HepG2 (cell line): ENCODE measurements around the gene THAP3. TPM values are rescaled to one million over a fixed set of nuclear protein-coding genes. Genes with fewer than 3 reads are reported as not detected.
A peak's percentile ranks its signal among the peaks of the same experiment; 100 is the strongest.

Experiments used
- EP300 ChIP-seq, 3 experiments: sonication (generic) in 1 of 3; formaldehyde crosslinking in 1 of 3; IDR thresholded peaks; 2 replicates each; pipeline versions ENCODE4 v1.5.1 to v1.6.1; 2011 to 2020; ENCODE audit warnings: low read depth in 2 of 3, low read length in 2 of 3, borderline replicate concordance in 1 of 3, improper control_type of control experiment in 1 of 3, mild to moderate bottlenecking in 1 of 3, missing genetic modification reagents in 1 of 3, moderate library complexity in 1 of 3
- HNRNPK ChIP-seq: fragments of 200-400 bp; formaldehyde crosslinking; IDR thresholded peaks from 2 replicates; pipeline ENCODE4 v1.6.1; 2018; ENCODE audit warnings: low read length, low read depth, moderate library complexity, mild to moderate bottlenecking; ENCODE audit not compliant: poor library complexity, severe bottlenecking
- KDM5A ChIP-seq: fragments of 200-600 bp; sonication (generic); IDR thresholded peaks from 2 replicates; pipeline ENCODE4 v1.7.0; 2018; ENCODE audit warnings: antibody characterized with exemption, mild to moderate bottlenecking, low read length, borderline replicate concordance
- KDM6A ChIP-seq: IDR thresholded peaks from 2 replicates; pipeline ENCODE4 v1.6.1; 2016; ENCODE audit warnings: low read depth
- MEIS2 ChIP-seq: sonication (generic); formaldehyde crosslinking; IDR thresholded peaks from 2 replicates; pipeline ENCODE4 v1.9.0; 2021; ENCODE audit warnings: mild to moderate bottlenecking, missing genetic modification reagents
- NR2F1 ChIP-seq, 2 experiments: fragments of 450-650 bp in 1 of 2; formaldehyde crosslinking in 1 of 2; IDR thresholded peaks; 2 replicates each; pipeline versions ENCODE4 v1.5.0 to v1.6.1; 2016 to 2020; ENCODE audit warnings: mild to moderate bottlenecking in 1 of 2, missing compliant biosample characterization in 1 of 2, missing genetic modification reagents in 1 of 2, moderate library complexity in 1 of 2
- PHF20 ChIP-seq: sonication (generic); formaldehyde crosslinking; IDR thresholded peaks from 2 replicates; pipeline ENCODE4 v1.5.0; 2020; ENCODE audit warnings: mild to moderate bottlenecking, missing genetic modification reagents
- PHF21A ChIP-seq: sonication (generic); formaldehyde crosslinking; IDR thresholded peaks from 2 replicates; pipeline ENCODE4 v1.5.0; 2020; ENCODE audit warnings: mild to moderate bottlenecking, missing genetic modification reagents
- PLRG1 ChIP-seq: fragments of 450-650 bp; conservative IDR thresholded peaks from 2 replicates; pipeline ENCODE4 v1.6.1; 2016
- SATB2 ChIP-seq: sonication (generic); formaldehyde crosslinking; IDR thresholded peaks from 2 replicates; pipeline ENCODE4 v1.5.0; 2020; ENCODE audit warnings: missing genetic modification reagents
- SNRNP70 ChIP-seq: fragments of 200-400 bp; formaldehyde crosslinking; IDR thresholded peaks from 2 replicates; pipeline ENCODE4 v1.6.1; 2017; ENCODE audit warnings: mild to moderate bottlenecking, low read depth, low read length, moderate library complexity
- TGIF2 ChIP-seq: IDR thresholded peaks from 2 replicates; pipeline ENCODE4 v1.6.1; 2016; ENCODE audit warnings: control low read depth, missing compliant biosample characterization
- ZNF20 ChIP-seq: sonication (generic); formaldehyde crosslinking; IDR thresholded peaks from 2 replicates; pipeline ENCODE4 v1.4.0; 2020; ENCODE audit warnings: mild to moderate bottlenecking, moderate library complexity, missing genetic modification reagents
- ZNF543 ChIP-seq: sonication (generic); formaldehyde crosslinking; IDR thresholded peaks from 2 replicates; pipeline ENCODE4 v1.4.0; 2020; ENCODE audit warnings: mild to moderate bottlenecking, missing genetic modification reagents
- ZNF577 ChIP-seq: sonication (generic); formaldehyde crosslinking; IDR thresholded peaks from 2 replicates; pipeline ENCODE4 v1.4.0; 2020; ENCODE audit warnings: mild to moderate bottlenecking, low read depth, missing genetic modification reagents, borderline replicate concordance
- ZNF616 ChIP-seq: sonication (generic); formaldehyde crosslinking; IDR thresholded peaks from 2 replicates; pipeline ENCODE4 v1.5.0; 2020; ENCODE audit warnings: low read depth, mild to moderate bottlenecking, missing genetic modification reagents
- ZNF780A ChIP-seq: sonication (generic); formaldehyde crosslinking; IDR thresholded peaks from 2 replicates; pipeline ENCODE4 v1.8.0; 2022; ENCODE audit warnings: mild to moderate bottlenecking, missing genetic modification reagents, moderate library complexity
- polyA plus RNA-seq, 8 experiments: library from polyadenylated mRNA; depleted of rRNA in 3 of 8; stranded (reverse) in 7 of 8; unstranded in 1 of 8; fragments of >200 nt; fragmentation: Illumina TruSeq in 4 of 8; extraction: Trizol in 4 of 8; gene quantifications; 2 replicates each; pipeline versions ENCODE4 v1.2.1 to v1.2.3, GENCODE V29; 2011 to 2016; ENCODE audit warnings: low read depth in 4 of 8, missing spikeins in 1 of 8, mixed read lengths in 1 of 8; ENCODE audit not compliant: insufficient read depth in 1 of 8
- total RNA-seq, 5 experiments: library from RNA; depleted of rRNA; stranded (reverse); fragments of >200 nt; fragmentation: Illumina TruSeq; extraction: Trizol; gene quantifications; 2 replicates each; pipeline ENCODE4 v1.2.3, GENCODE V29; 2016; ENCODE audit warnings: low read depth in 1 of 5
- TF ChIP-seq, protein P1 (sequence below): sonication (generic); formaldehyde crosslinking; IDR thresholded peaks from 2 replicates; pipeline ENCODE4 v1.8.0; 2022; ENCODE audit warnings: missing genetic modification reagents, mild to moderate bottlenecking, moderate library complexity, borderline replicate concordance
- TF ChIP-seq, protein P2 (sequence below): sonication (generic); formaldehyde crosslinking; IDR thresholded peaks from 2 replicates; pipeline ENCODE4 v1.4.0; 2020; ENCODE audit warnings: missing genetic modification reagents, borderline replicate concordance
- TF ChIP-seq, protein P3 (sequence below): sonication (generic); formaldehyde crosslinking; IDR thresholded peaks from 2 replicates; pipeline ENCODE4 v1.5.0; 2020; ENCODE audit warnings: mild to moderate bottlenecking, missing genetic modification reagents, moderate library complexity

THAP3 gene
- total and polyA plus RNA-seq, 2 of the 13 experiments (the other 11 are each of a cell fraction or from before 2014, with no cell fraction given) = 10.3 to 14.9 TPM

GRCh38 chr1:6601923-6602668, 22.6 kb upstream of the THAP3 start (continued):
- TF ChIP-seq, protein P1, sequence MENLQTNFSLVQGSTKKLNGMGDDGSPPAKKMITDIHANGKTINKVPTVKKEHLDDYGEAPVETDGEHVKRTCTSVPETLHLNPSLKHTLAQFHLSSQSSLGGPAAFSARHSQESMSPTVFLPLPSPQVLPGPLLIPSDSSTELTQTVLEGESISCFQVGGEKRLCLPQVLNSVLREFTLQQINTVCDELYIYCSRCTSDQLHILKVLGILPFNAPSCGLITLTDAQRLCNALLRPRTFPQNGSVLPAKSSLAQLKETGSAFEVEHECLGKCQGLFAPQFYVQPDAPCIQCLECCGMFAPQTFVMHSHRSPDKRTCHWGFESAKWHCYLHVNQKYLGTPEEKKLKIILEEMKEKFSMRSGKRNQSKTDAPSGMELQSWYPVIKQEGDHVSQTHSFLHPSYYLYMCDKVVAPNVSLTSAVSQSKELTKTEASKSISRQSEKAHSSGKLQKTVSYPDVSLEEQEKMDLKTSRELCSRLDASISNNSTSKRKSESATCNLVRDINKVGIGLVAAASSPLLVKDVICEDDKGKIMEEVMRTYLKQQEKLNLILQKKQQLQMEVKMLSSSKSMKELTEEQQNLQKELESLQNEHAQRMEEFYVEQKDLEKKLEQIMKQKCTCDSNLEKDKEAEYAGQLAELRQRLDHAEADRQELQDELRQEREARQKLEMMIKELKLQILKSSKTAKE (CRISPR knock-in tag) = no peak
- TF ChIP-seq PHF20 (CRISPR knock-in tag) (0 out of 2 replicates have a peak, but pooled peaks have one; percentile 47), KDM6A (CRISPR knock-in tag) (no peak), PLRG1 (no peak), SATB2 (CRISPR knock-in tag) (no peak), ZNF543 (CRISPR knock-in tag) (no peak), ZNF616 (CRISPR knock-in tag) (peak; percentile 87), SNRNP70 (no peak), ZNF20 (CRISPR knock-in tag) (no peak), MEIS2 (CRISPR knock-in tag) (peak; percentile 40), PHF21A (CRISPR knock-in tag) (no peak; the same call in 1 of the 2 replicates), EP300 (IDR thresholded peaks at IDR 0.05; ENCODE audit: low read depth in 2 of 2, low read length in 2 of 2) (no peak; a peak in 1 of 4 replicates), EP300 (CRISPR knock-in tag; IDR thresholded peaks at IDR 0.05; ENCODE audit: borderline replicate concordance) (no peak; the same call in 1 of the 2 replicates), NR2F1 (CRISPR knock-in tag; IDR thresholded peaks at IDR 0.05) (no peak), KDM5A (no peak), ZNF780A (CRISPR knock-in tag) (no peak), ZNF577 (CRISPR knock-in tag) (no peak), TGIF2 (CRISPR knock-in tag) (peak; percentile 75; the same call in 1 of the 2 replicates), HNRNPK (peak; percentile 13)
- TF ChIP-seq, protein P2, sequence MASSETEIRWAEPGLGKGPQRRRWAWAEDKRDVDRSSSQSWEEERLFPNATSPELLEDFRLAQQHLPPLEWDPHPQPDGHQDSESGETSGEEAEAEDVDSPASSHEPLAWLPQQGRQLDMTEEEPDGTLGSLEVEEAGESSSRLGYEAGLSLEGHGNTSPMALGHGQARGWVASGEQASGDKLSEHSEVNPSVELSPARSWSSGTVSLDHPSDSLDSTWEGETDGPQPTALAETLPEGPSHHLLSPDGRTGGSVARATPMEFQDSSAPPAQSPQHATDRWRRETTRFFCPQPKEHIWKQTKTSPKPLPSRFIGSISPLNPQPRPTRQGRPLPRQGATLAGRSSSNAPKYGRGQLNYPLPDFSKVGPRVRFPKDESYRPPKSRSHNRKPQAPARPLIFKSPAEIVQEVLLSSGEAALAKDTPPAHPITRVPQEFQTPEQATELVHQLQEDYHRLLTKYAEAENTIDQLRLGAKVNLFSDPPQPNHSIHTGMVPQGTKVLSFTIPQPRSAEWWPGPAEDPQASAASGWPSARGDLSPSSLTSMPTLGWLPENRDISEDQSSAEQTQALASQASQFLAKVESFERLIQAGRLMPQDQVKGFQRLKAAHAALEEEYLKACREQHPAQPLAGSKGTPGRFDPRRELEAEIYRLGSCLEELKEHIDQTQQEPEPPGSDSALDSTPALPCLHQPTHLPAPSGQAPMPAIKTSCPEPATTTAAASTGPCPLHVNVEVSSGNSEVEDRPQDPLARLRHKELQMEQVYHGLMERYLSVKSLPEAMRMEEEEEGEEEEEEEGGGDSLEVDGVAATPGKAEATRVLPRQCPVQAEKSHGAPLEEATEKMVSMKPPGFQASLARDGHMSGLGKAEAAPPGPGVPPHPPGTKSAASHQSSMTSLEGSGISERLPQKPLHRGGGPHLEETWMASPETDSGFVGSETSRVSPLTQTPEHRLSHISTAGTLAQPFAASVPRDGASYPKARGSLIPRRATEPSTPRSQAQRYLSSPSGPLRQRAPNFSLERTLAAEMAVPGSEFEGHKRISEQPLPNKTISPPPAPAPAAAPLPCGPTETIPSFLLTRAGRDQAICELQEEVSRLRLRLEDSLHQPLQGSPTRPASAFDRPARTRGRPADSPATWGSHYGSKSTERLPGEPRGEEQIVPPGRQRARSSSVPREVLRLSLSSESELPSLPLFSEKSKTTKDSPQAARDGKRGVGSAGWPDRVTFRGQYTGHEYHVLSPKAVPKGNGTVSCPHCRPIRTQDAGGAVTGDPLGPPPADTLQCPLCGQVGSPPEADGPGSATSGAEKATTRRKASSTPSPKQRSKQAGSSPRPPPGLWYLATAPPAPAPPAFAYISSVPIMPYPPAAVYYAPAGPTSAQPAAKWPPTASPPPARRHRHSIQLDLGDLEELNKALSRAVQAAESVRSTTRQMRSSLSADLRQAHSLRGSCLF (CRISPR knock-in tag) = no peak
- TF ChIP-seq, protein P3, sequence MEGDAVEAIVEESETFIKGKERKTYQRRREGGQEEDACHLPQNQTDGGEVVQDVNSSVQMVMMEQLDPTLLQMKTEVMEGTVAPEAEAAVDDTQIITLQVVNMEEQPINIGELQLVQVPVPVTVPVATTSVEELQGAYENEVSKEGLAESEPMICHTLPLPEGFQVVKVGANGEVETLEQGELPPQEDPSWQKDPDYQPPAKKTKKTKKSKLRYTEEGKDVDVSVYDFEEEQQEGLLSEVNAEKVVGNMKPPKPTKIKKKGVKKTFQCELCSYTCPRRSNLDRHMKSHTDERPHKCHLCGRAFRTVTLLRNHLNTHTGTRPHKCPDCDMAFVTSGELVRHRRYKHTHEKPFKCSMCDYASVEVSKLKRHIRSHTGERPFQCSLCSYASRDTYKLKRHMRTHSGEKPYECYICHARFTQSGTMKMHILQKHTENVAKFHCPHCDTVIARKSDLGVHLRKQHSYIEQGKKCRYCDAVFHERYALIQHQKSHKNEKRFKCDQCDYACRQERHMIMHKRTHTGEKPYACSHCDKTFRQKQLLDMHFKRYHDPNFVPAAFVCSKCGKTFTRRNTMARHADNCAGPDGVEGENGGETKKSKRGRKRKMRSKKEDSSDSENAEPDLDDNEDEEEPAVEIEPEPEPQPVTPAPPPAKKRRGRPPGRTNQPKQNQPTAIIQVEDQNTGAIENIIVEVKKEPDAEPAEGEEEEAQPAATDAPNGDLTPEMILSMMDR (CRISPR knock-in tag) = peak; percentile 12; the same call in 1 of the 2 replicates
